HepG2 (cell line): ENCODE data around the gene TPST1. TPM values are rescaled to one million over a fixed set of nuclear protein-coding genes. Genes with fewer than 3 reads are reported as not detected.

Experiments
- AFF4 ChIP-seq: sonication (generic); formaldehyde crosslinking; IDR thresholded peaks from 2 replicates; pipeline ENCODE4 v1.4.0; 2020; ENCODE audit warnings: missing genetic modification reagents
- BCL6 ChIP-seq: IDR thresholded peaks from 2 replicates; pipeline ENCODE4 v1.6.1; 2016; ENCODE audit warnings: missing genetic modification reagents, missing compliant biosample characterization
- FOXK2 ChIP-seq: fragments of 450-650 bp; IDR thresholded peaks from 2 replicates; pipeline ENCODE4 v1.6.1; 2016
- GMEB1 ChIP-seq: sonication (generic); formaldehyde crosslinking; IDR thresholded peaks from 2 replicates; pipeline ENCODE4 v1.5.1; 2020; ENCODE audit warnings: missing genetic modification reagents, mild to moderate bottlenecking, borderline replicate concordance
- HIC2 ChIP-seq: sonication (generic); formaldehyde crosslinking; IDR thresholded peaks from 2 replicates; pipeline ENCODE4 v1.9.0; 2022; ENCODE audit warnings: low read depth, missing genetic modification reagents
- REST ChIP-seq, 2 experiments: IDR thresholded peaks; 2 replicates each; pipeline ENCODE4 v1.6.1; 2011 to 2012; ENCODE audit warnings: low read length in 2 of 2, borderline replicate concordance in 1 of 2, low read depth in 1 of 2, mild to moderate bottlenecking in 1 of 2, moderate library complexity in 1 of 2
- SIX1 ChIP-seq: sonication (generic); formaldehyde crosslinking; IDR thresholded peaks from 2 replicates; pipeline ENCODE4 v1.4.0; 2020; ENCODE audit warnings: missing genetic modification reagents, borderline replicate concordance
- SMC3 ChIP-seq: IDR thresholded peaks from 2 replicates; pipeline ENCODE4 v1.6.1; 2011; ENCODE audit warnings: low read length, improper control_type of control experiment
- USF2 ChIP-seq, 2 experiments: sonication (generic) in 1 of 2; formaldehyde crosslinking in 1 of 2; IDR thresholded peaks; 2 replicates each; pipeline versions ENCODE4 v1.5.1 to v1.6.1; 2011 to 2020; ENCODE audit warnings: borderline replicate concordance in 1 of 2, low read depth in 1 of 2, low read length in 1 of 2, mild to moderate bottlenecking in 1 of 2, missing genetic modification reagents in 1 of 2, moderate library complexity in 1 of 2
- ZNF281 ChIP-seq: sonication (generic); formaldehyde crosslinking; IDR thresholded peaks from 2 replicates; pipeline ENCODE4 v1.4.0; 2020; ENCODE audit warnings: missing genetic modification reagents, borderline replicate concordance
- polyA plus RNA-seq, 8 experiments: library from polyadenylated mRNA; depleted of rRNA in 3 of 8; stranded (reverse) in 7 of 8; unstranded in 1 of 8; fragments of >200 nt; fragmentation: Illumina TruSeq in 4 of 8; extraction: Trizol in 4 of 8; gene quantifications; 2 replicates each; pipeline versions ENCODE4 v1.2.1 to v1.2.3, GENCODE V29; 2011 to 2016; ENCODE audit warnings: low read depth in 4 of 8, missing spikeins in 1 of 8, mixed read lengths in 1 of 8; ENCODE audit not compliant: insufficient read depth in 1 of 8
- total RNA-seq, 5 experiments: library from RNA; depleted of rRNA; stranded (reverse); fragments of >200 nt; fragmentation: Illumina TruSeq; extraction: Trizol; gene quantifications; 2 replicates each; pipeline ENCODE4 v1.2.3, GENCODE V29; 2016; ENCODE audit warnings: low read depth in 1 of 5

Gene TPST1
- total and polyA plus RNA-seq, 2 of the 13 experiments (the other 11 are each of a cell fraction or from before 2014, with no cell fraction given), result 24.3 to 34.1 TPM

- TF ChIP-seq AFF4 (CRISPR knock-in tag) (no peak), REST (IDR thresholded peaks at IDR 0.05; ENCODE audit: borderline replicate concordance in 1 of 2, low read depth in 1 of 2, low read length in 2 of 2) (no peak), HIC2 (CRISPR knock-in tag) (peak; percentile 10; the same call in 1 of the 2 replicates), ZNF281 (CRISPR knock-in tag) (no peak; the same call in 1 of the 2 replicates), BCL6 (CRISPR knock-in tag) (peak; percentile 20; the same call in 1 of the 2 replicates), SMC3 (no peak), FOXK2 (no peak), USF2 (IDR thresholded peaks at IDR 0.05; ENCODE audit: low read depth, low read length) (no peak), USF2 (CRISPR knock-in tag; IDR thresholded peaks at IDR 0.05; ENCODE audit: borderline replicate concordance) (no peak), SIX1 (CRISPR knock-in tag) (0 out of 2 replicates have a peak, but pooled peaks have one; percentile 24), GMEB1 (CRISPR knock-in tag) (peak; percentile 34; the same call in 1 of the 2 replicates)
These were observed 102.6 kb downstream of the TPST1 start (continued) for GRCh38 chr7:66307591-66308215.
